Measurements from ENCODE around the gene CARD14.
"Not testable (repeated sequence)": the region's sequence is repeated elsewhere in the genome, so short reads cannot be mapped to it uniquely, and the experiment has no call there.

CARD14 gene

GRCh38 chr17:80154166-80154565 lies 15.7 kb upstream of the CARD14 start:
- Histone ChIP-seq H3K4me3 (ENCODE audit: low read length, poor library complexity, severe bottlenecking) (no peak overlapping the region), H3K79me2 (ENCODE audit: insufficient read depth, low read length) (0 out of 2 replicates have a peak, but pooled peaks cover under 1% of the 10 kb centered on the region), H3F3A (ENCODE audit: low read depth) (no peaks in the 10 kb centered on the region), H3K36me3 (ENCODE audit: insufficient read depth, low read length) (no peaks in the 10 kb centered on the region), H3K9me3 (ENCODE audit: insufficient read depth, low read depth, low read length) (0 out of 2 replicates have a peak, but pooled peaks cover 2% of the 10 kb centered on the region), H4K20me1 (ENCODE audit: insufficient read depth, low read length, poor library complexity, severe bottlenecking) (no peaks in the 10 kb centered on the region), H3K9ac (ENCODE audit: low read depth, low read length, poor library complexity, severe bottlenecking) (no peak overlapping the region), H2AFZ (ENCODE audit: low read length) (no peak overlapping the region), H3K9me2 (replicated peaks; ENCODE audit: low read depth, low read length) (no peaks in the 10 kb centered on the region), H3K27me3 (ENCODE audit: insufficient read depth, low read length, poor library complexity, severe bottlenecking) (no peaks in the 10 kb centered on the region), H3K4me2 (ENCODE audit: low read depth, low read length, poor library complexity, severe bottlenecking) (no peak overlapping the region), H3K4me1 (ENCODE audit: insufficient read depth, low read length, poor library complexity, severe bottlenecking) (peaks cover 13% of the 10 kb centered on the region)
- TF ChIP-seq EZH2phosphoT487 (IDR thresholded peaks at IDR 0.05; ENCODE audit: borderline replicate concordance) (no peak), CTCF (conservative IDR thresholded peaks at IDR 0.05; ENCODE audit: low read length) (no peak)

- not testable (repeated sequence) for H3K9ac ChIP-seq (ENCODE audit: low read depth, low read length, poor library complexity, severe bottlenecking); H2AFZ ChIP-seq (ENCODE audit: low read length); H3K4me2 ChIP-seq (ENCODE audit: low read depth, low read length, poor library complexity, severe bottlenecking); H3K9me2 ChIP-seq (replicated peaks; ENCODE audit: low read depth, low read length); H3K79me2 ChIP-seq (ENCODE audit: insufficient read depth, low read length); H3K9me3 ChIP-seq (ENCODE audit: insufficient read depth, low read depth, low read length); H4K20me1 ChIP-seq (ENCODE audit: insufficient read depth, low read length, poor library complexity, severe bottlenecking); H3K27me3 ChIP-seq (ENCODE audit: insufficient read depth, low read length, poor library complexity, severe bottlenecking); H3K36me3 ChIP-seq (ENCODE audit: insufficient read depth, low read length); H3F3A ChIP-seq (ENCODE audit: low read depth); H3K4me3 ChIP-seq (ENCODE audit: low read length, poor library complexity, severe bottlenecking)
- peaks cover 24% of the 10 kb centered on the region for H3K4me1 ChIP-seq (ENCODE audit: insufficient read depth, low read length, poor library complexity, severe bottlenecking)
Observed at GRCh38 chr17:80155600-80155999, 14.2 kb upstream of the CARD14 start.

- Histone ChIP-seq H4K20me1 (ENCODE audit: insufficient read depth, low read length, poor library complexity, severe bottlenecking) (no peaks in the 10 kb centered on the region), H3K4me2 (ENCODE audit: low read depth, low read length, poor library complexity, severe bottlenecking) (no peak overlapping the region), H3K27me3 (ENCODE audit: insufficient read depth, low read length, poor library complexity, severe bottlenecking) (no peaks in the 10 kb centered on the region), H3F3A (ENCODE audit: low read depth) (no peaks in the 10 kb centered on the region), H3K79me2 (ENCODE audit: insufficient read depth, low read length) (no peaks in the 10 kb centered on the region), H3K9me3 (ENCODE audit: insufficient read depth, low read depth, low read length) (0 out of 2 replicates have a peak, but pooled peaks cover 2% of the 10 kb centered on the region), H3K36me3 (ENCODE audit: insufficient read depth, low read length) (no peaks in the 10 kb centered on the region), H3K4me1 (ENCODE audit: insufficient read depth, low read length, poor library complexity, severe bottlenecking) (peaks cover 31% of the 10 kb centered on the region), H2AFZ (ENCODE audit: low read length) (no peak overlapping the region), H3K4me3 (ENCODE audit: low read length, poor library complexity, severe bottlenecking) (no peak overlapping the region), H3K9me2 (replicated peaks; ENCODE audit: low read depth, low read length) (no peaks in the 10 kb centered on the region), H3K9ac (ENCODE audit: low read depth, low read length, poor library complexity, severe bottlenecking) (no peak overlapping the region)
- TF ChIP-seq EZH2phosphoT487 (IDR thresholded peaks at IDR 0.05; ENCODE audit: borderline replicate concordance) (no peak), CTCF (conservative IDR thresholded peaks at IDR 0.05; ENCODE audit: low read length) (no peak)
Observed at GRCh38 chr17:80158846-80159245, 11.0 kb upstream of the CARD14 start.

- Histone ChIP-seq H3K4me2 (ENCODE audit: low read depth, low read length, poor library complexity, severe bottlenecking) (peak overlapping the region; percentile 74), H3K4me1 (ENCODE audit: insufficient read depth, low read length, poor library complexity, severe bottlenecking) (peaks cover 31% of the 10 kb centered on the region), H3K27me3 (ENCODE audit: insufficient read depth, low read length, poor library complexity, severe bottlenecking) (no peaks in the 10 kb centered on the region), H3F3A (ENCODE audit: low read depth) (no peaks in the 10 kb centered on the region), H3K9me3 (ENCODE audit: insufficient read depth, low read depth, low read length) (no peaks in the 10 kb centered on the region), H3K9ac (ENCODE audit: low read depth, low read length, poor library complexity, severe bottlenecking) (peak overlapping the region; percentile 33), H3K36me3 (ENCODE audit: insufficient read depth, low read length) (no peaks in the 10 kb centered on the region), H3K4me3 (ENCODE audit: low read length, poor library complexity, severe bottlenecking) (peak overlapping the region; percentile 50), H3K9me2 (replicated peaks; ENCODE audit: low read depth, low read length) (no peaks in the 10 kb centered on the region), H2AFZ (ENCODE audit: low read length) (peak overlapping the region; percentile 29; the same call in 1 of the 2 replicates), H3K79me2 (ENCODE audit: insufficient read depth, low read length) (no peaks in the 10 kb centered on the region), H4K20me1 (ENCODE audit: insufficient read depth, low read length, poor library complexity, severe bottlenecking) (no peaks in the 10 kb centered on the region)
- TF ChIP-seq CTCF (conservative IDR thresholded peaks at IDR 0.05; ENCODE audit: low read length) (no peak), EZH2phosphoT487 (IDR thresholded peaks at IDR 0.05; ENCODE audit: borderline replicate concordance) (no peak)
Observed at GRCh38 chr17:80160536-80160935, 9.3 kb upstream of the CARD14 start.
